GM13976 (cell line): ENCODE results near the gene KCNE1.

Experiments used
- DNase-seq: peaks from one replicate; pipeline ENCODE4 v3.0.0; 2012; ENCODE audit warnings: low spot score
- in situ Hi-C: fragments of 300-500 bp; cut with MboI; formaldehyde crosslinking; loops from one replicate; pipeline ENCODE4 v1.12.0; 2022; ENCODE audit warnings: low sequenced_read_pairs, mixed read lengths, inconsistent platforms; ENCODE audit not compliant: unreplicated experiment
- TF ChIP-seq, protein P1 (sequence below): IDR thresholded peaks from 2 replicates; pipeline ENCODE4 v1.5.1; 2012; ENCODE audit warnings: borderline replicate concordance, mild to moderate bottlenecking; ENCODE audit not compliant: insufficient read depth; ENCODE audit errors: extremely low read depth, missing control alignments, control extremely low read depth

KCNE1 gene

GRCh38 chr21:34537838-34538237, 25.8 kb upstream of the KCNE1 start:
- TF ChIP-seq, protein P1, sequence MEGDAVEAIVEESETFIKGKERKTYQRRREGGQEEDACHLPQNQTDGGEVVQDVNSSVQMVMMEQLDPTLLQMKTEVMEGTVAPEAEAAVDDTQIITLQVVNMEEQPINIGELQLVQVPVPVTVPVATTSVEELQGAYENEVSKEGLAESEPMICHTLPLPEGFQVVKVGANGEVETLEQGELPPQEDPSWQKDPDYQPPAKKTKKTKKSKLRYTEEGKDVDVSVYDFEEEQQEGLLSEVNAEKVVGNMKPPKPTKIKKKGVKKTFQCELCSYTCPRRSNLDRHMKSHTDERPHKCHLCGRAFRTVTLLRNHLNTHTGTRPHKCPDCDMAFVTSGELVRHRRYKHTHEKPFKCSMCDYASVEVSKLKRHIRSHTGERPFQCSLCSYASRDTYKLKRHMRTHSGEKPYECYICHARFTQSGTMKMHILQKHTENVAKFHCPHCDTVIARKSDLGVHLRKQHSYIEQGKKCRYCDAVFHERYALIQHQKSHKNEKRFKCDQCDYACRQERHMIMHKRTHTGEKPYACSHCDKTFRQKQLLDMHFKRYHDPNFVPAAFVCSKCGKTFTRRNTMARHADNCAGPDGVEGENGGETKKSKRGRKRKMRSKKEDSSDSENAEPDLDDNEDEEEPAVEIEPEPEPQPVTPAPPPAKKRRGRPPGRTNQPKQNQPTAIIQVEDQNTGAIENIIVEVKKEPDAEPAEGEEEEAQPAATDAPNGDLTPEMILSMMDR = no peak
- in situ Hi-C loops = no loop called here
- DNase-seq = no peak

- in situ Hi-C loops = no loop called here
- TF ChIP-seq, protein P1 = no peak
- DNase-seq = no peak
These were observed 24.8 kb upstream of the KCNE1 start for GRCh38 chr21:34536820-34537219.

DNA sequence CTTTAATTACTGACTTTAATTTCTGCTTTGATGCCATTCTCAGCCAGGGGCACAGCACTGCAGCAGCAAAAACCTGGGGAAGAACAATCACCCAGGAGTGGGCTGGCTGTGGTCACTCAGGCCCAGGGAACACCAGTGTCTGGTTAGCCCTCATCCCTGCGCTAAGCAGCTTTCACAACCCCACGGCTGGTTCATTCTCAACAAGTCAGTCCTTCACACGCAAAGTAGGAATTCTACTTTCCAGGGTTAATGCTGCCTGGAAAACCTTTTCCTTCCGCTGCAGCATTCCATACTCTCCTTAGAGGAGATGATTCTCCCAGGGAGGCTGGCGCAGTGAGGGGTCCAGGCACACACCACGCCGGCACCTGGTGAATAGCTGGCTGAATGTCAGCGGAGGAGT, 24.3 kb upstream of the KCNE1 start:
- DNase-seq = no peak
- in situ Hi-C loops = no loop called here

GRCh38 chr21:34535886-34536285, 23.9 kb upstream of the KCNE1 start:
- in situ Hi-C loops = no loop called here
- no peak for DNase-seq
- TF ChIP-seq, protein P1 = no peak

More for the DNA sequence above, 24.3 kb upstream of the KCNE1 start:
- TF ChIP-seq, protein P1 = no peak

DNA sequence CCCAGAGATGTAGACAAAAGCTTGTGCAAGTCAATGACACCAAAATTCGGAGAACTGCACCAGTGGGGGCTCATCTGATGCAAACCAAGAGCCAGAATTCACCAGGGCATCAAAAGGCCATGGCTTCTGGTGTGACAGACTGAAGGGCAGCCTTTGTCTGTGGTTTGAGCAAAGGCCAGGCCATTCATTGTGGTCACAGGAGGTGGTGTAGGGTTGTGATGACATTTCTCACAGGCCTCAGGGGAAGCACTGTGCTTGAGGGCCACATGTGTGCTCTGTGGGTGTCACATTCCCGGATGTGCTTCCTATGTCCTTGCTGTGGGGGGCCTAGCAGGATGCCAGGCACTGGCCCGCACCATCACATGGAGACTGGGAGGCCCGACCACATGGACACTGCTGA, 22.5 kb upstream of the KCNE1 start:
- TF ChIP-seq, protein P1 = no peak
- in situ Hi-C loops = no loop called here
- peak; percentile 55 for DNase-seq

DNA sequence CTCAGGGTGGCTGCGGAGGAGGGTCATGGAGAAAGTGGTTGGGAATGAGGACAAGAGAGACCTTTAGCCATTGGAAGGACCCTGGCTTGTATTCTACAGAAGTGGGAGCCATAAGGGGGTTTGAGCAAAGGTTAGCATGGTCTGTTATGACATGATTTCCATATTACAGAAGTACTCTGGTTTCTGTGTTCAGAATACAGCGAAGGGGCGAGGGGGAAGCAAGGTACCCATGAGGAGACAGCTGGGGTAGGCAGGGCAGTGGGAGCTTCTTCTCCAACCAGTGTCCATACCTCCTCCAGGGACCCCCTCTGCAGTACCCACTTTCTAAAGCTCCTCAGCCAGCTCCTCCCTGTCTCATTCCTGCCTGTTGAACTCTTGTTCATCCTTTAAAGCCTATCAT, 21.9 kb upstream of the KCNE1 start:
- in situ Hi-C loops = no loop called here
- TF ChIP-seq, protein P1 = no peak
- no peak for DNase-seq

GRCh38 chr21:34531399-34531798, 19.4 kb upstream of the KCNE1 start:
- in situ Hi-C loops = no loop called here
- TF ChIP-seq, protein P1 = no peak
- no peak for DNase-seq
